Neutrophil (primary cell): Measurements from ENCODE around the gene BLNK.

Source experiments
- H3K27ac ChIP-seq: fragments of 200-600 bp; sonication (generic); 2 replicates; pipeline ENCODE4 v1.5.1; 2016; ENCODE audit warnings: mild to moderate bottlenecking, moderate library complexity
- H3K27me3 ChIP-seq: fragments of 200-600 bp; sonication (generic); 2 replicates; pipeline ENCODE4 v1.6.0; 2016; ENCODE audit warnings: mild to moderate bottlenecking
- H3K36me3 ChIP-seq: fragments of 200-600 bp; sonication (generic); 2 replicates; pipeline ENCODE4 v1.5.1; 2017
- H3K4me1 ChIP-seq, 2 experiments: fragments of 200-600 bp in 1 of 2; sonication (generic) in 1 of 2; 1 replicate in 1 of 2; 2 replicates in 1 of 2; pipeline versions ENCODE4 v1.5.1 to v1.6.1; 2013 to 2016; ENCODE audit warnings: low read depth in 1 of 2, low read length in 1 of 2, mild to moderate bottlenecking in 1 of 2, moderate library complexity in 1 of 2; ENCODE audit not compliant: control insufficient read depth in 1 of 2, insufficient read depth in 1 of 2
- H3K4me3 ChIP-seq, 2 experiments: fragments of 200-600 bp in 1 of 2; sonication (generic) in 1 of 2; 1 replicate in 1 of 2; 2 replicates in 1 of 2; pipeline ENCODE4 v1.5.1; 2013 to 2016; ENCODE audit warnings: low read depth in 1 of 2, low read length in 1 of 2, mild to moderate bottlenecking in 1 of 2, moderate library complexity in 1 of 2
- H3K9me3 ChIP-seq: fragments of 200-600 bp; sonication (generic); 2 replicates; pipeline ENCODE4 v1.5.1; 2016
- TF ChIP-seq, protein P1 (sequence below): fragments of 200-600 bp; sonication (generic); IDR thresholded peaks from 2 replicates; pipeline ENCODE4 v1.5.1; 2016; ENCODE audit warnings: antibody characterized with exemption

BLNK gene

GRCh38 chr10:96271016-96271815 is at the start of gene BLNK:
TSS of gene BLNK (minus strand) at chr10:96271569. CDS start at chr10:96271398, 171 bp downstream.
- TF ChIP-seq, protein P1, sequence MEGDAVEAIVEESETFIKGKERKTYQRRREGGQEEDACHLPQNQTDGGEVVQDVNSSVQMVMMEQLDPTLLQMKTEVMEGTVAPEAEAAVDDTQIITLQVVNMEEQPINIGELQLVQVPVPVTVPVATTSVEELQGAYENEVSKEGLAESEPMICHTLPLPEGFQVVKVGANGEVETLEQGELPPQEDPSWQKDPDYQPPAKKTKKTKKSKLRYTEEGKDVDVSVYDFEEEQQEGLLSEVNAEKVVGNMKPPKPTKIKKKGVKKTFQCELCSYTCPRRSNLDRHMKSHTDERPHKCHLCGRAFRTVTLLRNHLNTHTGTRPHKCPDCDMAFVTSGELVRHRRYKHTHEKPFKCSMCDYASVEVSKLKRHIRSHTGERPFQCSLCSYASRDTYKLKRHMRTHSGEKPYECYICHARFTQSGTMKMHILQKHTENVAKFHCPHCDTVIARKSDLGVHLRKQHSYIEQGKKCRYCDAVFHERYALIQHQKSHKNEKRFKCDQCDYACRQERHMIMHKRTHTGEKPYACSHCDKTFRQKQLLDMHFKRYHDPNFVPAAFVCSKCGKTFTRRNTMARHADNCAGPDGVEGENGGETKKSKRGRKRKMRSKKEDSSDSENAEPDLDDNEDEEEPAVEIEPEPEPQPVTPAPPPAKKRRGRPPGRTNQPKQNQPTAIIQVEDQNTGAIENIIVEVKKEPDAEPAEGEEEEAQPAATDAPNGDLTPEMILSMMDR, result no peak
- Histone ChIP-seq H3K27me3 (no peaks in the 10 kb centered on the region), H3K9me3 (no peaks in the 10 kb centered on the region), H3K27ac (no peak within 1 kb of the TSS), H3K4me1 (peaks cover 0 to 7% of the 10 kb centered on the region in 2 experiments), H3K36me3 (no peaks in the 10 kb centered on the region), H3K4me3 (no peak within 1 kb of the TSS)

- Histone ChIP-seq H3K27ac (no peak overlapping the region), H3K4me3 (no peak overlapping the region), H3K9me3 (no peaks in the 10 kb centered on the region), H3K4me1 (no peaks in the 10 kb centered on the region), H3K27me3 (no peaks in the 10 kb centered on the region), H3K36me3 (no peaks in the 10 kb centered on the region)
- TF ChIP-seq, protein P1, result no peak
Measured at GRCh38 chr10:96319754-96320474, 48.5 kb upstream of the BLNK start.

DNA sequence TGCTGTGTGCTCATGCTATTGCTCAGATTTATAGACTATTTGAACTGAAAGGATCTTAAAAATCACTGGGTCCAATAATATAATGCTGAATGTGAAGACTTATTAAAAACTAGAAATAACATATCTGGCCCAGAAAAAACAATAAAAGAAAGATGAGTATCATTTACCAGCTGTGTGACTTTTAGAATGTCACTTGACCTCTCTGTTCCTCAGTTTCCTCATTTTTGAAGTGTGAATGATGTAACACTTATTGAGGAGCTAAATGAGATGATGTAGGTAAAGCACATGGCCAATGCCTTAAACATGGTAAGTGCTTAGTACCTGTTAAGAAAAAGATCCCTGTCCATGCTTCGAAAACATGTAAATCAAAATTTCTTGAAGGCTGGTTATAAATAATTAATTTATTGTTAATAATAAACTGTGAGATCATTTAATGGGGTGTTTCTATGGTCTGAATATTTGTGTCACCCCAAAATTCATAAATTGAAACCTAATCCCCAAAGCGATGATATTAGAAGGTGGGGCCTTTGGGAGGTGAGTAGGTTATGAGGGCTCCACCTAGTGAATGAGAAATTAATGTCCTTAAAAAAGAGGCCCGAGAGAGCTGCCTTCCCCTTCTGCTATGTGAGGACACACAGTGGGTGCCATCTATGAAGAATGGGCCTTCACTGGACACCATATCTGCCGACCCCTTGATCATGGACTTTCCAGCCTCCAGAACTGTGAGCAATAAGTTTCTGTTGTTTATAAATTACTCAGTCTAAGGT is 45.9 kb upstream of the BLNK start:
- H3K9me3 ChIP-seq, result no peaks in the 10 kb centered on the region
- no peak overlapping the region for H3K27ac ChIP-seq
- H3K4me1 ChIP-seq, result no peaks in the 10 kb centered on the region
- H3K36me3 ChIP-seq, result no peaks in the 10 kb centered on the region
- no peak overlapping the region for H3K4me3 ChIP-seq
- H3K27me3 ChIP-seq, result no peaks in the 10 kb centered on the region
- TF ChIP-seq, protein P1, result no peak

DNA sequence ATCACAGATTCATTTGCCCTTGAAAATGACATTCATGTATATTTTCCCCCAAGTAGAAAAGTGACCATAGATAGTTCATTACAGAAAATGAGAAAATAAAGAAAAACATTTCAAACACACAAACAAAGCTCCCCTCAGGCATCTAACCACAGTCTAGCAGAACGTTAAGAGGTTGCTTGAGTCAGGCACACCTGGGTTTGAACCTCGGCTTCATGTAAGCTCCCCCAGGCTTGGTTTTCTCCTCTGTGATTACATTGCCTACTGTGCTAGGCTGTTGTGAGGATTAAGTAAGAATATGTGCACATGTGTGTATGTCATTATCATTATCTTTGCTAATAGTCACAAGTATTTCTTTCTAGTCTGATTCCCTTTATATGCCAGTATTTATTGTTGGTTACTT is 42.0 kb upstream of the BLNK start:
- no peaks in the 10 kb centered on the region for H3K4me1 ChIP-seq
- H3K27me3 ChIP-seq, result no peaks in the 10 kb centered on the region
- H3K27ac ChIP-seq, result no peak overlapping the region
- TF ChIP-seq, protein P1, result no peak
- H3K4me3 ChIP-seq, result no peak overlapping the region
- no peaks in the 10 kb centered on the region for H3K9me3 ChIP-seq
- no peaks in the 10 kb centered on the region for H3K36me3 ChIP-seq

- no peak overlapping the region for H3K27ac ChIP-seq
- no peaks in the 10 kb centered on the region for H3K27me3 ChIP-seq
- H3K4me1 ChIP-seq, result peaks cover 0 to 11% of the 10 kb centered on the region in 2 experiments
- no peaks in the 10 kb centered on the region for H3K36me3 ChIP-seq
- H3K4me3 ChIP-seq, result no peak overlapping the region
- H3K9me3 ChIP-seq, result no peaks in the 10 kb centered on the region
- TF ChIP-seq, protein P1, result no peak
Measured at GRCh38 chr10:96311180-96311715, 39.9 kb upstream of the BLNK start.
